Tongue (tissue), 2 donors: Measurements from ENCODE around the gene FAM72C. TPM values are rescaled to one million over a fixed set of nuclear protein-coding genes. Genes with fewer than 3 reads are reported as not detected.
"Not testable (repeated sequence)": the region's sequence is repeated elsewhere in the genome, so short reads cannot be mapped to it uniquely, and the experiment has no call there.

Experiments used
- DNase-seq: peaks from one replicate; pipeline ENCODE4 v3.0.0-alpha.2; 2015
- total RNA-seq: library from RNA; depleted of rRNA; stranded (reverse); fragments of >200 nt; gene quantifications from one replicate; pipeline ENCODE4 v1.2.3, GENCODE V29; 2014

FAM72C gene
- total RNA-seq, 1 donor from 2014 or later = 0.51 TPM

GRCh38 chr1:143984721-143985473 is 13.1 kb upstream of the FAM72C start:
- not testable (repeated sequence) for DNase-seq

GRCh38 chr1:143974416-143974815 is 2.6 kb upstream of the FAM72C start:
- not testable (repeated sequence) for DNase-seq

GRCh38 chr1:143973876-143974414 is 2.2 kb upstream of the FAM72C start:
- not testable (repeated sequence) for DNase-seq

- DNase-seq = not testable (repeated sequence)
Observed at GRCh38 chr1:143972753-143973326, 1.1 kb upstream of the FAM72C start.

- DNase-seq = not testable (repeated sequence)
Observed at GRCh38 chr1:143965860-143966259, 5.9 kb downstream of the FAM72C start.

GRCh38 chr1:143964294-143964693 is 7.5 kb downstream of the FAM72C start:
- not testable (repeated sequence) for DNase-seq

- not testable (repeated sequence) for DNase-seq
Observed at GRCh38 chr1:143955930-143956329, 15.9 kb downstream of the FAM72C start.

GRCh38 chr1:143952913-143953312 is 18.9 kb downstream of the FAM72C start:
- DNase-seq = not testable (repeated sequence)

GRCh38 chr1:143951485-143952391 is 20.0 kb downstream of the FAM72C start:
- DNase-seq = not testable (repeated sequence)

GRCh38 chr1:143947749-143948148 is 24.0 kb downstream of the FAM72C start:
- DNase-seq = not testable (repeated sequence)

- not testable (repeated sequence) for DNase-seq
Observed at GRCh38 chr1:143945253-143945652, 26.5 kb downstream of the FAM72C start.

GRCh38 chr1:143944576-143945240 is 27.1 kb downstream of the FAM72C start:
- not testable (repeated sequence) for DNase-seq

GRCh38 chr1:143943319-143943978 is 28.3 kb downstream of the FAM72C start:
- DNase-seq = not testable (repeated sequence)

- DNase-seq = not testable (repeated sequence)
Observed at GRCh38 chr1:143942238-143942860, 29.4 kb downstream of the FAM72C start.

GRCh38 chr1:143939666-143940065 is 32.1 kb downstream of the FAM72C start:
- not testable (repeated sequence) for DNase-seq

GRCh38 chr1:143938922-143939321 is 32.9 kb downstream of the FAM72C start:
- DNase-seq = not testable (repeated sequence)

- DNase-seq = not testable (repeated sequence)
Observed at GRCh38 chr1:143936457-143937115, 35.2 kb downstream of the FAM72C start.

- not testable (repeated sequence) for DNase-seq
Observed at GRCh38 chr1:143919127-143919526, 52.7 kb downstream of the FAM72C start.

- DNase-seq = not testable (repeated sequence)
Observed at GRCh38 chr1:143918552-143918951, 53.2 kb downstream of the FAM72C start.

- not testable (repeated sequence) for DNase-seq
Observed at GRCh38 chr1:143913705-143914104, 58.1 kb downstream of the FAM72C start.
